ENCODE results near the gene TFIP11.

The TFIP11 gene

DNA sequence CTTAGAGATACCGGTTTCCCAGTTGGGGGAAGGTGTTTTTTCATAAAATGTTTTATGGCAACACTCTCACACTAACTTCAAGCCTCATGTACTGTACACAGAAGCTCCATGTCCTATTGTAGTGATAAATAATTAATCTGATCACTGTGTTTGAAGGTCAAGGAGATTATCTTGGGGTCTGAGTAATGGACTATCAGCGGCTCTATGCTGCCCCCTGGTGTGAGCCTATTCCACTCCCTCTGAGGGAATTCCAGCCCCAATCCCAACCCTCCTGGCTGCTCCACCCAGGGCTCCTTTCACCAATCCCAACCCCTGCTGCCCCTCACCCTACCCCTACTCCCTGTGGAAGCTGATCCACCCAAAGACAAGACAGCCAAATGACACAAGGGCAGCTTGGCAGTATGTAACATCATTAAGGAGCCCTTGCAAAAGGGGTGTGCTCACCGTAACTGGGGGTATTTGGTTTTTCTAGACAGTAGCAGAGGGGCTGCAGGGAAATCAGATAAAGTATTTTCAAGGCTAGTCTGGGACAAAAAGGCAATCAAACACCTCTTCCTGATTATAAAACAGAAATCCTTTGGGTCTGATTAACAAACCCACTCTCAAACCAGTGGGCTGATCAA, 51.0 kb downstream of the TFIP11 start:
- no peaks in the 10 kb centered on the region for H3K4me1 Mint-ChIP-seq
- no peak overlapping the region for H3K4me3 Mint-ChIP-seq
- peaks cover 75% of the 10 kb centered on the region for H3K36me3 Mint-ChIP-seq
- peak; percentile 15 to 64 for DNase-seq (ENCODE audit: low spot score in 2 of 2)
- H3K27ac Mint-ChIP-seq: no peak overlapping the region
- no peak for ATAC-seq
- H3K9me3 Mint-ChIP-seq: no peaks in the 10 kb centered on the region

DNA sequence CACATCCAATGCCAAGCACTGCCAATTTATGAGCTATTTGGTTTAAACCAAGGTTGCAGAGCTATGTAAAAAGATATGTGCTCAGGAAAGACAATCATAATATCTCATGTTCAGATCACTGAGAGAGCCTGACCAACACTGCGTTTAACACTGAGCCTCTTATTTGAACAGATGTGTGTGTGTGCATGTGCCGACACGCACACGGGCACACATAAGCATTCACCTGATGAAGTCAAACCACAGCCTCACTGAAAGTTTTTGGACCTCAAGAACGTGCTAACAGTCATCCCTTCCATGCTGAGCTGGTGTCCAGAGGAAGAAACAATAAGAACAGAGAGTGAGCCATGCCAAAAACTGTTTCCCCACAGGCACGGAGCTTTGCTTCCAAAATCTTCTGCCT, 52.1 kb downstream of the TFIP11 start:
- Mint-ChIP-seq H3K36me3 (peaks cover 68% of the 10 kb centered on the region), H3K4me1 (no peaks in the 10 kb centered on the region), H3K4me3 (no peak overlapping the region), H3K9me3 (no peaks in the 10 kb centered on the region), H3K27ac (no peak overlapping the region)
- DNase-seq (ENCODE audit: low spot score in 2 of 2) (no peak), ATAC-seq (no peak)

DNA sequence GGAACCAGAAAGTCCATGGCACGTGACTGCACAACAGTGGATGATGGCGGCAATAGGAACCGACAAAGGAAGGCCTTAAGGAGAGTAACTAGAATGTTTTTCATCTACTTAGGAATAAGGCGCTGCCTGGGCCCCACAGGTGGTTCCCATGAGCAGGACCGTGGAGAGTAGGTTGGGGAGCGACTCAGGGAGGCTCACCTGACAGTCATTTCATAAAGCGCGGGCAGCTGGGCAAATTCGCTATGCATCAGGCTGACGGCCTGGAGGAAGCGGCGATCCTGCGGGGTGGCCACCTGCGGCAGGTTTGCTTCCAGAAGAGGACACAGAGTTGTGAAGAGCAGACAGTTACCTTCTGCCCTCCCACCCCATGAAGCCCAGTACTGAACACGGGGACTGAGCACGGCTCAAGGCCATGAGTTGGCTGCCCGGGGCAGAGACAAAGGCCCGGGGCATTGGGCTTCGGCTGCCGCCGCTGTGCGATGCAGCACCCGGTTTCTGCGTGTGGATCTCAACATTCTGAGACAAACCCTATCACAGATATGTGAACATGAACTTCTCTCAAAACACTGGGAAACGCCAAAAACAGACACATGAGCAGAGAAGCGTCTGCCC, 54.5 kb downstream of the TFIP11 start:
- Mint-ChIP-seq H3K4me3 (no peak overlapping the region), H3K36me3 (peaks cover 59% of the 10 kb centered on the region), H3K27ac (no peak overlapping the region), H3K9me3 (no peaks in the 10 kb centered on the region), H3K4me1 (no peaks in the 10 kb centered on the region)
- ATAC-seq (no peak), DNase-seq (ENCODE audit: low spot score in 2 of 2) (no peak)

DNA sequence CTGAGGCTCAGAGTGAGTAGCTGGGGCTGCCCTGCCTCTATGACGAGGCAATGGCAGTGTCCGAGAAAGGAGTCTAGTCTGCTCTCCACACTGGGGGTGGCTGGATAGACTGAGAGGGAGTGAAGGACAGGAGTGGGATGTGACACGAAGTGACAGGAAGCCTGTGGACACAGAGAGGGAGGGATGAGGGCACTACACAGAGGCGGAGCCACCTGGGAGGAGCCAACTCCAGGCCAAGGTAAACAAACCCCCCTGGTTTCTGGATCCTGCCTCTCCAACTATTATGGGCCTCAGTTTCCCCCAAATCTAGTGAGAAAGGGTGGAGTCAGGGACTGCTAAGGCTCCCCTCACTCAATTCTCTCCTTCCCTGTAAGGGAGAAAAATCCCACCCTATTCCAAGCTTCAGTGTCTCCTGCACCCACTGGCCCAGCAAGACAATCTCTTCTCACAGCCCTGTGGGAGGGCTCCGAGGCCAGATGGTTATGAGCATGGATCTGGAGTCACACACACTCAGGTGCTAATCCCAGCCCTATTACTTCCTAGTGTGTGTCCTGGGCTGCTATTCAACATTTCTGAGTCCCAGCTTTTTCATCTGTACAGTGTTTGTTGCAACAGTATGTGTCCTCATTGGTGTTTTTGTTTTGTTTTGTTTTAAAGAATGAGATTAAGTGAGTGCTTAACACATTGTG, 58.3 kb downstream of the TFIP11 start:
- Mint-ChIP-seq H3K36me3 (peaks cover 66% of the 10 kb centered on the region), H3K27ac (peak overlapping the region; percentile 32), H3K9me3 (no peaks in the 10 kb centered on the region), H3K4me1 (no peaks in the 10 kb centered on the region), H3K4me3 (no peak overlapping the region)
- no peak for ATAC-seq
- no peak for DNase-seq (ENCODE audit: low spot score in 2 of 2)

DNA sequence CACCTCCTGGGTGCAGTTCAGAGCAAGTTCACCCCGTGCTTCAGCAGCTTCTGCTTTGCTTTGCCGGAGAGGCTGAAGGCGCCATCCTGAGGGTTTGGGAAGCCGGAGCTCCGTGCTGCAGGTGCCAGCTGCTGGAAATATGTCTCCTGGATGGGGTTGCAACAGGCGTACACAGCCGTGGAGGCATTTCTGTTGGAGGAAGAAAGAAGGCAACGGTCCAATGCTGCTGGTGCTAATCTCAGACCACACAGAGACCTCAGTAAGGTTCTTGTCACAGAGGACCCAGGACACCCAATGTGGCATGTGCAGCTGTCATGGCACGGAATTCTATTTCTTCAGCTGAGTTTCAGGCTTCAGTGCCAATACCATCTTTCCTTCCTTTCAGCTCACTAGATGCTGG, 59.1 kb downstream of the TFIP11 start:
- peaks cover 59% of the 10 kb centered on the region for H3K36me3 Mint-ChIP-seq
- no peak for ATAC-seq
- no peak overlapping the region for H3K4me3 Mint-ChIP-seq
- H3K9me3 Mint-ChIP-seq: no peaks in the 10 kb centered on the region
- H3K27ac Mint-ChIP-seq: peak overlapping the region; percentile 32
- DNase-seq (ENCODE audit: low spot score in 2 of 2): no peak
- no peaks in the 10 kb centered on the region for H3K4me1 Mint-ChIP-seq

DNA sequence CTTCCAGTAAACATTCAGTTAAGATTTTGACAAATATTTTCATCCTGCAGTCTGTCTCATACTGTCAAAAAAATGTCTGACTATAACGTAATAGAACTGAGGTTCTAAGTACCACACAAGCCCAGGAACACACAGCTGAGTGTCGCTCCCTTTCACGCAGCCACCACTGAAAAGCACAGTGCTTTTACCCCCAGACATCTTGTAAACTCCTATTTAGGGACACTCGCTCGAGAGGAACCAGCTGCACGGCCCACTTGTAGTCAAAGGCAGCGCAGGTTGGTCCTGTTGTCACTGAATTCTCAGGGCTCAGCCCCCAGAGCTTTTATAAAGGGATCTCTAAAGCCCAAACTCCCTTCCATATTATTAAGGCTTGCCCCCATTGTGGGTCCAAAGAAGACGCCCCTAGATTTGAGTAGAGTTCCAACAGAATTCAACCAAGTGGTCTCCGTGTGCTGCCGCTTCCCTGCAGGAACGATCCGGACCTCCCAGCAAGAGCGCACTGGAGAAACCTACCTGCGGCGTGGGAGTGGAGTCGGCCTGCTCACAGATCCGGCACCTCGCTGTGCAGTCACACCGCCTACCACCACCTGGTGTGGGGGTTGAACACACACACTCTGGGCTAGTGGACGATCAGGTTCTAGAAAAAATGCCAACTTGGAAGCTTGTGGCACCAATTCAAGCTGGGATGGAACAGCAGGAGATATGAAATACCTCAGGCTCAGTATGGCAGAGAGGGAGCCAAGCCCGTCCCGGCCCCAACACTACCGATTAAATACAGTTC, 59.8 kb downstream of the TFIP11 start:
- no peak for ATAC-seq
- no peak for DNase-seq (ENCODE audit: low spot score in 2 of 2)
- H3K4me3 Mint-ChIP-seq: no peak overlapping the region
- H3K4me1 Mint-ChIP-seq: no peaks in the 10 kb centered on the region
- H3K36me3 Mint-ChIP-seq: peaks cover 57% of the 10 kb centered on the region
- H3K27ac Mint-ChIP-seq: no peak overlapping the region
- H3K9me3 Mint-ChIP-seq: no peaks in the 10 kb centered on the region

DNA sequence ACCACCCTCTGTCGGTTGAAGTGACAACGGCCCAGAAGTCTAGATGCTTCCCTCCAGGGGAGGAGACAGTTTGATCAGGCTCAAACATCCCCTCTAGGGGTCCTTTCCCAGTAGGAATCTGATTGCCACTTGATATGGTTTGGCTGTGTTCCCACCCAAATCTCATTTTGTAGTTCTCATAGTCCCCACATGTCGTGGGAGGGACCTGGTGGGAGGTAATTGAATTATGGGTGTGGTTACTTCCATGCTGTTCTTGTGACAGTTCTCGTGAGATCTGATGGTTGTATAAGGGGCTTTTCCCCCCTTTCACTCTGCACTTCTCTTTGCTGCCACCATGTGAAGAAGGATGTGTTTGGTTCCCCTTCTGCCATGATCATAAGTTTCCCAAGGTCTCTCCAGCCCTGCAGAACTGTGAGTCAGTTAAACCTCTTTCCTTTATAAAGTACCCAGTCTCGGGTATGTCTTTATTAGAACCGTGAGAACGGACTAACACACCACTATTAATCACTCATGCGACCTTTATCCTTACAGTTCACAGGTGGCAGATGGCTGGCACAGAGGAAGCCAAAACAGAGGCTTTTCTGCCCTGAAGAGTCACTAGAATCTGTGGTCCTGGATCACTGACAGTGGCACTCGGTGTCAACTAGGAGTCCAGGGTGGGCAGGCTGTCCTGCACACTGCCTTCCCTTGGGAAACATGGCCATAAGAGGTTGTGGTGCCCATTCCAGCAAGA, 61.7 kb downstream of the TFIP11 start:
- peak overlapping the region; percentile 17 for H3K27ac Mint-ChIP-seq
- DNase-seq (ENCODE audit: low spot score in 2 of 2) (no peak), ATAC-seq (no peak)
- H3K36me3 Mint-ChIP-seq: peaks cover 45% of the 10 kb centered on the region
- no peaks in the 10 kb centered on the region for H3K4me1 Mint-ChIP-seq
- H3K9me3 Mint-ChIP-seq: no peaks in the 10 kb centered on the region
- H3K4me3 Mint-ChIP-seq: no peak overlapping the region

DNA sequence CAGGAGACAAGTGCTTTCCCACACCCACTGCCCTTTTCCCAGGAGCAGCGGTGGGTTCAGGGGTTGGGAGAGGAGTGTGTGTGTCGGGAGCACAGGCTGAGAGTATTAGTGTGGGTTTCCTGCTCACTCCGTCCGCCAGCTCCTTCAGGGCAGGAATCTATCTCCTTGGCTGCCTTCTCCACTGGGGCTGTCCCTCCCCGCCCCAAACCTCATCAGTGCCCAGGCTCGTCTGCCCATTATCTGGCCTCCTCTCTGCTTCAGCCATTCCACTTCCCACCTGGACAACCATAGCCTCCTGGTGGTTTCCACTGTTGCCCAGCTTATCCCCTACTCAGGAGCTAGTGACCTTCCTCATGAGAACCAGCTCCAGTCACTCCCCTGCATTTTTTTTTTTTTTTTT, 63.3 kb downstream of the TFIP11 start:
- ATAC-seq: no peak

DNA sequence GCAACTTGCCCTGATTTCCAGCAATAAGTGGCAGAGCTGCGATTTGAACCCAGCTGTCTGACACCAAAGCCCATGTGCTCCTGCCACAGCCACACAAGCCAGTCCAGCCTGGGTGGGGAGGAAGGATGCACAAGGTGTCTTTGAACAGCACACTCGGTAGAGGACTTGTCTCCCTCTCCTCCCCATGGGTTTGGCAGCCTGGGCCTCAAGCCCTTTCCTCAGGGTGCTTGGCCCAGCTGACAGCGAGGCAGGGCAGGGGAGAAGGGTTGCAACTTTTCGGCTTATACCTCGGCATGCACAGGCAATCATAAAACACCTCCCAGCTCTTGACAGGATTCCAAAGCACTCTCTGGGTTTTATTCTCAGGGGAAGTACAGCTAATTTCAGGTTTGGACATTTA, 63.9 kb downstream of the TFIP11 start:
- H3K36me3 Mint-ChIP-seq: peaks cover 57% of the 10 kb centered on the region
- H3K27ac Mint-ChIP-seq: peak overlapping the region; percentile 40
- no peak overlapping the region for H3K4me3 Mint-ChIP-seq

More for the DNA sequence above, 63.3 kb downstream of the TFIP11 start:
- Mint-ChIP-seq H3K4me3 (no peak overlapping the region), H3K36me3 (peaks cover 57% of the 10 kb centered on the region), H3K4me1 (no peaks in the 10 kb centered on the region), H3K9me3 (no peaks in the 10 kb centered on the region), H3K27ac (peak overlapping the region; percentile 40)
- no peak for DNase-seq (ENCODE audit: low spot score in 2 of 2)

DNA sequence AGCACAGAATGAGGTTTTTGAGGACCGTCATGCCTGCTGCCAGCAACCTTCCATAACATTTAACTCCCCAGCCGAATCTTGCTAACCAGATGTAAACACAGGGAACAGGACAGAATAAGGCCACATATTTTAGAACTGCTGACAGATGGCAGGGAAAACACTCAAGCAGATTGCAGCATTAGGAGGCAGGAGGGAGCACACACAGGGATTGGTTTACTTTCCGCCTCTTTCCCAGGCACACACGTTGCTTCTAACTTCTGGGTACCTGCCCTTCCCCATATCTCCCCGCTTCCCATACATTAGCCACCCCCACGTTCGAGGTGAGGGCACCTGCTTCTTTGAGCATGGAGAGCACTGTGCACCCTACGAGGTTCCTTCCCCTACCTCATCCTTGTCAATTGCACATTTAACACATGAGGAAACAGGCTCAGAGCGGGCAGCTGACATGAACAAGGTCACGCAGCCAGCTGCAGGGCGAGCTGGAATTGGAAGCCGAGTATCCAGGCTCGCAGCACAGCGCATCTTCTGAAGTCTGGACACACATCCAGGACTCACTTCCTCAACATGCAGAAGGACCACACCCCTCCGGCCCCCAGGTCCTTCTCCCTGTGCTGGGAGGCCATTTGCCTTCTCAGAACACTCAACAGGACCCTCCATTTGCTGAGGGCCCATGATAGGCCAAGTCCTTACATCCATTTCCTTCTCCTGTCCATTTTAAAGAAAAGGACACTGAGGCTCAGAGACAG, 64.5 kb downstream of the TFIP11 start:
- peak overlapping the region; percentile 29 for H3K27ac Mint-ChIP-seq
- peaks cover 61% of the 10 kb centered on the region for H3K36me3 Mint-ChIP-seq
- DNase-seq (ENCODE audit: low spot score in 2 of 2) (no peak), ATAC-seq (no peak)
- H3K4me3 Mint-ChIP-seq: no peak overlapping the region
- no peaks in the 10 kb centered on the region for H3K4me1 Mint-ChIP-seq
- no peaks in the 10 kb centered on the region for H3K9me3 Mint-ChIP-seq

More for the DNA sequence above, 63.9 kb downstream of the TFIP11 start:
- DNase-seq (ENCODE audit: low spot score in 2 of 2): no peak
- H3K4me1 Mint-ChIP-seq: no peaks in the 10 kb centered on the region
- no peaks in the 10 kb centered on the region for H3K9me3 Mint-ChIP-seq
- no peak for ATAC-seq

DNA sequence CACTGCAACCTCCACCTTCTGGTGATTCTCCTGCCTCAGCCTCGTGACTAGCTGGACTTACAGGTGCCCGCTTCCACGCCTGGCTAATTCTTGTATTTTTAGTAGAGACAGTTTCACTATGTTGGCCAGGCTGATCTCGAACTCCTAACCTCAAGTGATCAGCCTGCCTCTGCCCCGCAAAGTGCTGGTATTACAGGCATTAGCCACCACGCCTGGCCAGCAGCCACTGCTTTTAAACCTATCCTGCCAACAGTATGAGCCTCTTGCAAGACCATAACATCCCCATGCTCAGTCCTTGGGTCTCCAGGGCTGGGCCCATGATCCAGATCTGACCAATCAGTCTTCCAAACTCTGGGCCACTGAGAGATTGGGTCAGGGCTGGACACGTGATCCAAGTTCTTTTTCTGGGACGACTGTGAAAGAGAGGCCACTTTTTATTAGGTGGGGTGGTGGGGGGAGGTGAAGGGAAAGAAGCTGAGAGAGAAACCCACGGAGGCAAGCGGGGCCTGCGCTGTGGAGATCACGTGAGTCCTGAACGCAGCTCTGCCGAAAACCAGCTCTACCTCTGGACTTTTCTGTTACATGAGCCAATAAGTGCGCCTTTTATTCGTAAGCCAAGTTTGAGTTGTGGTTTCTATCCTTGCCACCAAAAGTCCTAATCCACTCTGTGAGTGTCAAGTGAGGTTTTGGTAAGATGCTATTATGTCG, 65.3 kb downstream of the TFIP11 start:
- Mint-ChIP-seq H3K4me3 (no peak overlapping the region), H3K9me3 (no peaks in the 10 kb centered on the region), H3K4me1 (no peaks in the 10 kb centered on the region), H3K36me3 (peaks cover 61% of the 10 kb centered on the region), H3K27ac (peak overlapping the region; percentile 29)
- ATAC-seq: no peak
- DNase-seq (ENCODE audit: low spot score in 2 of 2): no peak

DNA sequence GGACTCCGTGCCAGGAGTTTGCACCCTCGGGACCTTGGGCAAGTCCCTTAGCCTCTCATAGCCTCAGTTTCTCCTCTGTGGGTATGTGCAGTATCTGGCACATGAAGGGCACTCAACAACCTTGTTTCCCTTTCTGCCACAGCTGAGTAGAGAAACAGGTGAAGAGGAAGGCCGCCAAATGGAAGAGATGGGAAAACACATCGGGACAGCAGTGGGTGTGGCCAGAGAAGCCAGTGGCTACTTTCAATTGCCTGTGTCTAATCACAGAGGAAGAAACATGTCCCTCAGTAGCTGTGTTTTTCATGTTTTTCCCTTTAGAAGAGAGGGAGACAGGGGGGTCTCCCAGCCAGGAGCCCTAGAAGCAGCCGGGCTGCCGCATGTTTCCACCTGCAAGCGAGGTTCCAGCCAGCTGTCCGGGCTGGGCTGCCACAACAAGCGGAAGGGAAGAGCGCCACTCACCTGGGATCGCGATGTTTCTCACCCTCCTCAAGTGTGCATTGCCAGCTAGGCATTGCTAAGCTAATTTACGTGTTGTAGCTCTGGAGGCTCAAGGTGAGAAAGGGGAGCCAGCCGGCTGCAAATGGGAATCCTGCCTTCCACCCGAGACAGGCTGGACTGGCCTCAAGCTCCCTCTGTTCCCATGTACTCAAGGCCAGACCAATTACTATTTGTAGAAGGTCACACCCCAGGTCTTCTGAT, 66.5 kb downstream of the TFIP11 start:
- H3K4me3 Mint-ChIP-seq: no peak overlapping the region
- peaks cover 61% of the 10 kb centered on the region for H3K36me3 Mint-ChIP-seq
- DNase-seq (ENCODE audit: low spot score in 2 of 2) (no peak), ATAC-seq (no peak)
- no peaks in the 10 kb centered on the region for H3K4me1 Mint-ChIP-seq
- no peaks in the 10 kb centered on the region for H3K9me3 Mint-ChIP-seq
- H3K27ac Mint-ChIP-seq: no peak overlapping the region

DNA sequence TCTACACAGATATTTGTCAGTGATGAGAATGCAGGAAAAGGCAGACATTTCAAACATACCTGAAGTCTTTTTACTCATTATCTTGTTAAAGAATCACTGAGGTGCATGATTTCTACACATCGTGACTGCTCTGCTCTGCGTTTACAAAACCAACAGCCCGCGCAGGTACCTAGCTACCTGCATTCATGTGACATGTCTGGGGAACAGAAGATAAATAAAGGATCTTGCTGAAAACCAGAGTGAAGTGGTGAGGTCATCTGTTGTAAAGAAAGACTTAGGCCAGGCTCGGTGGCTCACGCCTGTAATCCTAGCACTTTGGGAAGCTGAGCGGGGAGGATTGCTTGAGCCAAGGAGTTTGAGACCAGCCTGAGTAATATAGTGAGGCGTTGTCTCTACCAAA, 67.5 kb downstream of the TFIP11 start:
- no peak overlapping the region for H3K27ac Mint-ChIP-seq
- H3K4me3 Mint-ChIP-seq: no peak overlapping the region
- DNase-seq (ENCODE audit: low spot score in 2 of 2) (no peak), ATAC-seq (no peak)
- H3K9me3 Mint-ChIP-seq: no peaks in the 10 kb centered on the region
- no peaks in the 10 kb centered on the region for H3K4me1 Mint-ChIP-seq
- peaks cover 58% of the 10 kb centered on the region for H3K36me3 Mint-ChIP-seq
